Measurements from ENCODE around the gene LRMDA.

LRMDA gene

GRCh38 chr10:75678527-75678926 is 247.1 kb downstream of the LRMDA start:
- H2AFZ ChIP-seq = no peak overlapping the region
- H3K27me3 ChIP-seq (ENCODE audit: control insufficient read depth, insufficient read depth, low read length) = no peaks in the 10 kb centered on the region
- no peak overlapping the region for H3K9ac ChIP-seq
- no peaks in the 10 kb centered on the region for H3K9me3 ChIP-seq (ENCODE audit: control insufficient read depth, low read length)
- no peak overlapping the region for H3K27ac ChIP-seq
- H3K4me2 ChIP-seq (ENCODE audit: low read length) = no peak overlapping the region
- TF ChIP-seq CTCF (IDR thresholded peaks at IDR 0.05) = no peak
- H3K4me3 ChIP-seq (ENCODE audit: low read depth, low read length) = no peak overlapping the region
- no peaks in the 10 kb centered on the region for H3K36me3 ChIP-seq (ENCODE audit: control insufficient read depth, insufficient read depth, low read length)
- no peaks in the 10 kb centered on the region for H3K79me2 ChIP-seq
- no peaks in the 10 kb centered on the region for H3K4me1 ChIP-seq

GRCh38 chr10:75679536-75679935 is 248.1 kb downstream of the LRMDA start:
- H3K27me3 ChIP-seq (ENCODE audit: control insufficient read depth, insufficient read depth, low read length) = no peaks in the 10 kb centered on the region
- no peak overlapping the region for H3K4me2 ChIP-seq (ENCODE audit: low read length)
- H3K9ac ChIP-seq = no peak overlapping the region
- TF ChIP-seq CTCF (IDR thresholded peaks at IDR 0.05) = no peak
- no peaks in the 10 kb centered on the region for H3K79me2 ChIP-seq
- H3K4me3 ChIP-seq (ENCODE audit: low read depth, low read length) = no peak overlapping the region
- no peaks in the 10 kb centered on the region for H3K4me1 ChIP-seq
- no peaks in the 10 kb centered on the region for H3K9me3 ChIP-seq (ENCODE audit: control insufficient read depth, low read length)
- H2AFZ ChIP-seq = no peak overlapping the region
- H3K36me3 ChIP-seq (ENCODE audit: control insufficient read depth, insufficient read depth, low read length) = no peaks in the 10 kb centered on the region
- no peak overlapping the region for H3K27ac ChIP-seq

GRCh38 chr10:75681334-75681733 is 249.9 kb downstream of the LRMDA start:
- H3K27me3 ChIP-seq (ENCODE audit: control insufficient read depth, insufficient read depth, low read length) = no peaks in the 10 kb centered on the region
- no peak for TF ChIP-seq CTCF (IDR thresholded peaks at IDR 0.05)
- no peak overlapping the region for H3K4me2 ChIP-seq (ENCODE audit: low read length)
- no peak overlapping the region for H3K9ac ChIP-seq
- H3K36me3 ChIP-seq (ENCODE audit: control insufficient read depth, insufficient read depth, low read length) = no peaks in the 10 kb centered on the region
- no peak overlapping the region for H3K4me3 ChIP-seq (ENCODE audit: low read depth, low read length)
- H3K79me2 ChIP-seq = no peaks in the 10 kb centered on the region
- no peaks in the 10 kb centered on the region for H3K4me1 ChIP-seq
- no peak overlapping the region for H2AFZ ChIP-seq
- H3K9me3 ChIP-seq (ENCODE audit: control insufficient read depth, low read length) = no peaks in the 10 kb centered on the region
- H3K27ac ChIP-seq = no peak overlapping the region

GRCh38 chr10:75682649-75683557 is 251.5 kb downstream of the LRMDA start:
- Histone ChIP-seq H2AFZ (no peak overlapping the region), H3K36me3 (ENCODE audit: control insufficient read depth, insufficient read depth, low read length) (no peaks in the 10 kb centered on the region), H3K4me1 (no peaks in the 10 kb centered on the region), H3K9me3 (ENCODE audit: control insufficient read depth, low read length) (no peaks in the 10 kb centered on the region), H3K4me3 (ENCODE audit: low read depth, low read length) (no peak overlapping the region), H3K27me3 (ENCODE audit: control insufficient read depth, insufficient read depth, low read length) (no peaks in the 10 kb centered on the region), H3K4me2 (ENCODE audit: low read length) (no peak overlapping the region), H3K79me2 (no peaks in the 10 kb centered on the region), H3K27ac (no peak overlapping the region), H3K9ac (no peak overlapping the region)
- no peak for TF ChIP-seq CTCF (IDR thresholded peaks at IDR 0.05)

GRCh38 chr10:75685187-75685586 is 253.8 kb downstream of the LRMDA start:
- Histone ChIP-seq H3K36me3 (ENCODE audit: control insufficient read depth, insufficient read depth, low read length) (no peaks in the 10 kb centered on the region), H3K27ac (no peak overlapping the region), H3K27me3 (ENCODE audit: control insufficient read depth, insufficient read depth, low read length) (no peaks in the 10 kb centered on the region), H3K9ac (no peak overlapping the region), H3K4me3 (ENCODE audit: low read depth, low read length) (no peak overlapping the region), H3K9me3 (ENCODE audit: control insufficient read depth, low read length) (no peaks in the 10 kb centered on the region), H3K79me2 (no peaks in the 10 kb centered on the region), H3K4me2 (ENCODE audit: low read length) (no peak overlapping the region), H2AFZ (no peak overlapping the region), H3K4me1 (no peaks in the 10 kb centered on the region)
- TF ChIP-seq CTCF (IDR thresholded peaks at IDR 0.05) = no peak

Measured in parathyroid adenoma (tissue), 2 donors.